H1 (cell line): ENCODE results near the gene CPA1. TPM values are rescaled to one million over a fixed set of nuclear protein-coding genes. Genes with fewer than 3 reads are reported as not detected.

Source experiments
- EZH2 ChIP-seq: fragments of 200-600 bp; sonication (generic); IDR thresholded peaks from 2 replicates; pipeline ENCODE4 v1.7.1; 2012; ENCODE audit warnings: low read depth, mild to moderate bottlenecking, moderate library complexity, low read length, inconsistent platforms; ENCODE audit not compliant: severe bottlenecking
- polyA plus RNA-seq, 7 experiments: library from polyadenylated mRNA; depleted of rRNA in 3 of 7; stranded (reverse) in 5 of 7; unstranded in 2 of 7; fragments of >200 nt in 5 of 7; fragments of 200-250 nt in 2 of 7; gene quantifications; 1 replicate in 5 of 7; 2 replicates in 1 of 7; 4 replicates in 1 of 7; pipeline versions ENCODE4 v1.2.1 to v1.2.3, GENCODE V29; 2011 to 2013; ENCODE audit warnings: missing spikeins in 2 of 7, mixed read lengths in 2 of 7
- total RNA-seq: library from RNA; stranded (reverse); fragmentation: NEBNext Ultra II Directional; extraction: Animal tissue kit (Norgen Biotek cat#: 25700); gene quantifications from 2 replicates; pipeline ENCODE4 v1.2.1, GENCODE V29; 2021
- TF ChIP-seq, protein P1 (sequence below): IDR thresholded peaks from 2 replicates; pipeline ENCODE4 v1.6.1; 2012; ENCODE audit warnings: low read length, inconsistent platforms

CPA1 gene
- total and polyA plus RNA-seq, 2 of the 8 experiments (the other 6 are each of a cell fraction or from before 2014, with no cell fraction given): not detected

DNA sequence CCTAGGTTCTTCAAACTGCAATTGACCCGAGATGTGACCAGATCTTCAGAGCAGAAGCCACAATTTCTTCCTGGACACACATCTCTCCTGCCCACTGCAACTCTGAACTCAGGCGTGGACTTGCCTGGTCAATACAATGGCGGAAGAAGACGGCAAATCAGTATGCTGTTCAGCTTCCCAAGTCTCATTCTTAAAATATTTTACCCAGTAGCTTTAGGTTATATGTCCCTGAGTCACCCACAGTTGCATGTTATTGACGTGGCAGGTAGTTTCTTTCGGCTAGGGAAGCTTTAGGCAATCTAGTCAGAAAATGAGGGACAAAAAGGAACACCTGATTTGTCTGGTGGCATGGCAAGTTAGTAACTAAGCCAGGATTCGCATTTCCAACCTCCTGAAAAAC is 38.0 kb downstream of the CPA1 start (continued):
- TF ChIP-seq, protein P1, sequence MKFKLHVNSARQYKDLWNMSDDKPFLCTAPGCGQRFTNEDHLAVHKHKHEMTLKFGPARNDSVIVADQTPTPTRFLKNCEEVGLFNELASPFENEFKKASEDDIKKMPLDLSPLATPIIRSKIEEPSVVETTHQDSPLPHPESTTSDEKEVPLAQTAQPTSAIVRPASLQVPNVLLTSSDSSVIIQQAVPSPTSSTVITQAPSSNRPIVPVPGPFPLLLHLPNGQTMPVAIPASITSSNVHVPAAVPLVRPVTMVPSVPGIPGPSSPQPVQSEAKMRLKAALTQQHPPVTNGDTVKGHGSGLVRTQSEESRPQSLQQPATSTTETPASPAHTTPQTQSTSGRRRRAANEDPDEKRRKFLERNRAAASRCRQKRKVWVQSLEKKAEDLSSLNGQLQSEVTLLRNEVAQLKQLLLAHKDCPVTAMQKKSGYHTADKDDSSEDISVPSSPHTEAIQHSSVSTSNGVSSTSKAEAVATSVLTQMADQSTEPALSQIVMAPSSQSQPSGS: no peak
- TF ChIP-seq EZH2: no peak
